Spleen (tissue), 11 donors: ENCODE results near the gene PAFAH1B1. TPM values are rescaled to one million over a fixed set of nuclear protein-coding genes. Genes with fewer than 3 reads are reported as not detected.
A peak's percentile ranks its signal among the peaks of the same experiment; 100 is the strongest.

Experiments
- DNase-seq: peaks from one replicate; pipeline ENCODE4 v3.0.0-alpha.2; 2020
- H3K27ac ChIP-seq, 8 donors: fragments of 200-600 bp; sonication (generic) in 7 of 8; 1 replicate in 4 of 8; 2 replicates in 4 of 8; pipeline versions ENCODE4 v1.5.0 to v1.8.0; 2016 to 2021; ENCODE audit warnings: inconsistent platforms in 4 of 8, mild to moderate bottlenecking in 4 of 8, moderate library complexity in 1 of 8
- H3K27me3 ChIP-seq, 7 donors: fragments of 200-600 bp; sonication (generic) in 6 of 7; replicated peaks in 1 of 7; 1 replicate in 4 of 7; 2 replicates in 3 of 7; pipeline versions ENCODE4 v1.5.0 to v1.8.0; 2016 to 2021; ENCODE audit warnings: inconsistent platforms in 3 of 7, mild to moderate bottlenecking in 1 of 7
- H3K36me3 ChIP-seq, 6 donors: fragments of 200-600 bp; sonication (generic) in 5 of 6; 1 replicate in 4 of 6; 2 replicates in 2 of 6; pipeline versions ENCODE4 v1.5.0 to v1.8.0; 2016 to 2021; ENCODE audit warnings: inconsistent platforms in 2 of 6
- H3K4me1 ChIP-seq, 6 donors: fragments of 200-600 bp; sonication (generic) in 5 of 6; 1 replicate in 3 of 6; 2 replicates in 3 of 6; pipeline versions ENCODE4 v1.5.0 to v1.8.0; 2016 to 2021; ENCODE audit warnings: inconsistent platforms in 3 of 6
- H3K4me3 ChIP-seq, 8 donors: fragments of 200-600 bp; sonication (generic) in 7 of 8; 1 replicate in 4 of 8; 2 replicates in 4 of 8; pipeline versions ENCODE4 v1.5.0 to v1.8.0; 2016 to 2021; ENCODE audit warnings: inconsistent platforms in 4 of 8, mild to moderate bottlenecking in 4 of 8, moderate library complexity in 2 of 8
- H3K9me3 ChIP-seq, 8 donors: fragments of 200-600 bp; sonication (generic) in 7 of 8; 1 replicate in 4 of 8; 2 replicates in 4 of 8; pipeline versions ENCODE4 v1.5.0 to v1.8.0; 2016 to 2021; ENCODE audit warnings: inconsistent platforms in 4 of 8
- CTCF ChIP-seq, 11 experiments: fragments of 200-600 bp in 7 of 11; fragments of 450-650 bp in 4 of 11; sonication (generic) in 4 of 11; IDR thresholded peaks in 8 of 11; conservative IDR thresholded peaks in 3 of 11; 1 replicate in 7 of 11; 2 replicates in 4 of 11; pipeline versions ENCODE4 v1.4.0 to v1.8.0; 2016 to 2021; ENCODE audit warnings: antibody characterized with exemption in 11 of 11, inconsistent platforms in 4 of 11, mild to moderate bottlenecking in 1 of 11
- POLR2A ChIP-seq, 3 donors: fragments of 450-650 bp; IDR thresholded peaks; one replicate each; pipeline ENCODE4 v1.5.1; 2017; ENCODE audit warnings: antibody characterized with exemption in 3 of 3, mild to moderate bottlenecking in 1 of 3
- POLR2AphosphoS5 ChIP-seq, 3 donors: sonication (generic); formaldehyde crosslinking; IDR thresholded peaks; one replicate each; pipeline ENCODE4 v1.5.1; 2017; ENCODE audit warnings: antibody characterized with exemption in 3 of 3
- WGBS, 5 donors: extraction: QIAGEN DNeasy Blood & Tissue Kit in 3 of 5; methylation state at CpG; one replicate each; pipeline versions ENCODE4 v1.1.5 to v1.1.7; 2013 to 2018; 5-methylcytosine and 5-hydroxymethylcytosine counted together
- intact Hi-C: fragments of 100-400 bp; cut with DNase I; formaldehyde crosslinking; loops from one replicate; pipeline ENCODE4 v1.15.0; 2023; ENCODE audit warnings: low total_unique reads
- polyA plus RNA-seq, 3 donors: library from polyadenylated mRNA; stranded (reverse); fragments of 200-250 nt; gene quantifications; one replicate each; pipeline ENCODE4 v1.2.1, GENCODE V29; 2013
- total RNA-seq, 7 donors: library from RNA; depleted of rRNA in 3 of 7; stranded (reverse); fragments of >200 nt in 3 of 7; fragmentation: NEBNext Ultra II Directional in 4 of 7; extraction: Animal tissue kit (Norgen Biotek cat#: 25700) in 4 of 7; gene quantifications; one replicate each; pipeline versions ENCODE4 v1.1.0 to v1.2.1, GENCODE V29; 2016 to 2021
- donor health status: healthy with polysubstance abuse.
- donor health status: DM: no; HTN: no; CAD: no; lungs with moderate emphysema.
- donor health status: DM: no; HTN: no; CAD: no.
- donor health status: Bipolar disorder and iron deficiency.
- donor health status: healthy.
- donor health status: DM: no; HTN: no; CAD: no.
- donor health status: DM: yes; HTN: yes; CAD: no.

The PAFAH1B1 gene
- total and polyA plus RNA-seq, 10 donors, result 20.8 to 175 (median 104) TPM

- DNase-seq, result no peak
- WGBS, 5 donors, result 59 to 81% (median 69%) methylated on average over 4 of the region's 4 CpGs
- no peaks in the 10 kb centered on the region for H3K9me3 ChIP-seq
- no peaks in the 10 kb centered on the region for H3K36me3 ChIP-seq
- peaks cover 0 to 20% (median 13%) of the 10 kb centered on the region in 6 donors for H3K4me1 ChIP-seq
- intact Hi-C loops, result no loop called here
- H3K27ac ChIP-seq, result no peak overlapping the region
- H3K4me3 ChIP-seq, result no peak overlapping the region
- no peak for TF ChIP-seq POLR2A (IDR thresholded peaks at IDR 0.05)
- TF ChIP-seq CTCF (IDR thresholded peaks at IDR 0.05 in 8 of 11, conservative IDR thresholded peaks at IDR 0.05 in 3 of 11), result no peak
- no peak for TF ChIP-seq POLR2AphosphoS5 (IDR thresholded peaks at IDR 0.05)
- H3K27me3 ChIP-seq, result peaks cover 0 to 48% (median 21%) of the 10 kb centered on the region in 7 donors
Observed at GRCh38 chr17:2721603-2722002, 128.1 kb downstream of the PAFAH1B1 start.

- no peak for TF ChIP-seq POLR2AphosphoS5 (IDR thresholded peaks at IDR 0.05)
- TF ChIP-seq POLR2A (IDR thresholded peaks at IDR 0.05), result no peak
- no peak for TF ChIP-seq CTCF (IDR thresholded peaks at IDR 0.05 in 8 of 11, conservative IDR thresholded peaks at IDR 0.05 in 3 of 11)
- DNase-seq, result no peak
- no peak overlapping the region for H3K4me3 ChIP-seq
- no peaks in the 10 kb centered on the region for H3K36me3 ChIP-seq
- peaks cover 0 to 58% (median 28%) of the 10 kb centered on the region in 7 donors for H3K27me3 ChIP-seq
- no peak overlapping the region for H3K27ac ChIP-seq
- intact Hi-C loops, result no loop called here
- 58 to 73% (median 65%) methylated on average over 7 to 10 of the region's 10 CpGs for WGBS, 5 donors
- H3K4me1 ChIP-seq, result peaks cover 0 to 20% (median 13%) of the 10 kb centered on the region in 6 donors
- no peaks in the 10 kb centered on the region for H3K9me3 ChIP-seq
Observed at GRCh38 chr17:2722611-2723010, 129.2 kb downstream of the PAFAH1B1 start.

GRCh38 chr17:2723505-2723996, 130.1 kb downstream of the PAFAH1B1 start:
- DNase-seq, result no peak

More at GRCh38 chr17:2723505-2723996, 130.1 kb downstream of the PAFAH1B1 start:
- peaks cover 0 to 20% (median 13%) of the 10 kb centered on the region in 6 donors for H3K4me1 ChIP-seq
- WGBS, 5 donors, result 41 to 72% (median 46%) methylated on average over 3 to 18 of the region's 18 CpGs
- peaks cover 0 to 64% (median 28%) of the 10 kb centered on the region in 7 donors for H3K27me3 ChIP-seq
- intact Hi-C loops, result no loop called here
- TF ChIP-seq CTCF (IDR thresholded peaks at IDR 0.05 in 8 of 11, conservative IDR thresholded peaks at IDR 0.05 in 3 of 11) (no peak), POLR2A (IDR thresholded peaks at IDR 0.05) (no peak), POLR2AphosphoS5 (IDR thresholded peaks at IDR 0.05) (no peak)
- peak overlapping the region in 2 of 8 donors; percentile 24 to 37 for H3K27ac ChIP-seq
- H3K9me3 ChIP-seq, result no peaks in the 10 kb centered on the region
- H3K36me3 ChIP-seq, result no peaks in the 10 kb centered on the region
- peak overlapping the region in 5 of 8 donors; percentile 29 to 68 (median 35) for H3K4me3 ChIP-seq
